B cell (primary cell): ENCODE results near the gene CST1. TPM values are rescaled to one million over a fixed set of nuclear protein-coding genes. Genes with fewer than 3 reads are reported as not detected.
"Not testable (repeated sequence)": the region's sequence is repeated elsewhere in the genome, so short reads cannot be mapped to it uniquely, and the experiment has no call there.

Experiments
- ATAC-seq: fragments of 200-7000 bp; cut with Tn5 transposase; one replicate; pipeline ENCODE4 v1.10.0; 2021; ENCODE audit warnings: low read depth, mild to moderate bottlenecking, moderate number of reproducible peaks, moderate library complexity
- CTCF ChIA-PET: fragments of 350-600 bp; sonication (Branson Sonifier 250); formaldehyde crosslinking; loops from one replicate; lab custom pipeline; 2021; ENCODE audit warnings: antibody characterized with exemption, inconsistent platforms; lab: Charles Lee
- POLR2A ChIA-PET: fragments of 350-600 bp; sonication (Branson Sonifier 250); formaldehyde crosslinking; loops from one replicate; lab custom pipeline; 2021; ENCODE audit warnings: antibody characterized with exemption; lab: Charles Lee
- DNase-seq: peaks from one replicate; pipeline ENCODE4 v3.0.0; 2013
- H2AFZ ChIP-seq: 2 replicates; pipeline ENCODE4 v1.6.1; 2012; ENCODE audit warnings: mild to moderate bottlenecking, low read depth, low read length; ENCODE audit not compliant: insufficient read depth, poor library complexity, severe bottlenecking
- H3K27ac ChIP-seq, 2 donors: 1 replicate in 1 of 2; 2 replicates in 1 of 2; pipeline ENCODE4 v1.5.1; 2012 to 2013; ENCODE audit warnings: low read length in 2 of 2, mild to moderate bottlenecking in 2 of 2, moderate library complexity in 1 of 2
- H3K27me3 ChIP-seq, 4 experiments: fragments of 200-600 bp in 1 of 4; sonication (generic) in 1 of 4; replicated peaks in 1 of 4; 1 replicate in 2 of 4; 2 replicates in 2 of 4; pipeline versions ENCODE4 v1.6.1 to v1.7.0; 2013 to 2016; ENCODE audit warnings: low read length in 3 of 4, mild to moderate bottlenecking in 2 of 4, mixed read lengths in 1 of 4, moderate library complexity in 1 of 4; ENCODE audit not compliant: insufficient read depth in 4 of 4, control insufficient read depth in 3 of 4; ENCODE audit errors: control extremely low read depth in 1 of 4
- H3K36me3 ChIP-seq, 2 experiments: replicated peaks in 1 of 2; 1 replicate in 1 of 2; 2 replicates in 1 of 2; pipeline versions ENCODE4 v1.6.1 to v1.7.1; 2013; ENCODE audit warnings: low read length in 1 of 2; ENCODE audit not compliant: insufficient read depth in 2 of 2, control insufficient read depth in 1 of 2; ENCODE audit errors: control extremely low read depth in 1 of 2, extremely low read depth in 1 of 2
- H3K4me1 ChIP-seq, 2 donors: fragments of 200-600 bp in 1 of 2; sonication (generic) in 1 of 2; 1 replicate in 1 of 2; 2 replicates in 1 of 2; pipeline versions ENCODE4 v1.5.1 to v1.6.1; 2013 to 2017; ENCODE audit warnings: low read length in 2 of 2; ENCODE audit not compliant: control insufficient read depth in 2 of 2, insufficient read depth in 2 of 2
- H3K4me2 ChIP-seq: replicated peaks from 2 replicates; pipeline ENCODE3; 2012; ENCODE audit warnings: mild to moderate bottlenecking, low read depth, low read length; ENCODE audit not compliant: poor library complexity, severe bottlenecking
- H3K4me3 ChIP-seq, 5 experiments: fragments of 200-600 bp in 1 of 5; sonication (generic) in 1 of 5; 1 replicate in 3 of 5; 2 replicates in 2 of 5; pipeline versions ENCODE4 v1.5.1 to v1.7.0; 2011 to 2016; ENCODE audit warnings: low read length in 4 of 5, mild to moderate bottlenecking in 4 of 5, low read depth in 2 of 5, control low read depth in 1 of 5, moderate library complexity in 1 of 5; ENCODE audit not compliant: insufficient read depth in 1 of 5; ENCODE audit errors: control extremely low read depth in 1 of 5, extremely low read depth in 1 of 5
- H3K79me2 ChIP-seq: fragments of 200-600 bp; sonication (generic); one replicate; pipeline ENCODE4 v1.6.0; 2016; ENCODE audit warnings: low read length; ENCODE audit not compliant: control insufficient read depth, insufficient read depth
- H3K9ac ChIP-seq: fragments of 200-600 bp; sonication (generic); 2 replicates; pipeline ENCODE4 v1.6.1; 2017; ENCODE audit warnings: mild to moderate bottlenecking, low read length, moderate library complexity
- H3K9me3 ChIP-seq, 3 donors: one replicate each; pipeline versions ENCODE4 v1.6.1 to v1.7.1; 2013; ENCODE audit warnings: low read length in 2 of 3; ENCODE audit not compliant: control insufficient read depth in 2 of 3, insufficient read depth in 1 of 3; ENCODE audit errors: control extremely low read depth in 1 of 3
- H4K20me1 ChIP-seq: 2 replicates; pipeline ENCODE4 v1.6.0; 2012; ENCODE audit warnings: mild to moderate bottlenecking, low read length; ENCODE audit not compliant: insufficient read depth, control insufficient read depth, poor library complexity, severe bottlenecking
- H3K27ac Mint-ChIP-seq: one replicate; pipeline ENCODE4 v1.8.0; 2021; ENCODE audit warnings: mixed read lengths
- H3K27me3 Mint-ChIP-seq: one replicate; pipeline ENCODE4 v1.8.0; 2021; ENCODE audit warnings: mixed read lengths
- H3K4me1 Mint-ChIP-seq: one replicate; pipeline ENCODE4 v1.8.0; 2021; ENCODE audit warnings: mixed read lengths
- H3K4me3 Mint-ChIP-seq: one replicate; pipeline ENCODE4 v1.8.0; 2021; ENCODE audit warnings: mixed read lengths
- H3K9me3 Mint-ChIP-seq: one replicate; pipeline ENCODE4 v1.8.0; 2022; ENCODE audit warnings: mixed read lengths; ENCODE audit not compliant: insufficient read depth
- WGBS: methylation state at CpG from one replicate; pipeline ENCODE4 v1.1.5; 2013; ENCODE audit warnings: missing lambda C conversion rate; ENCODE audit not compliant: insufficient coverage; 5-methylcytosine and 5-hydroxymethylcytosine counted together
- intact Hi-C: fragments of 100-400 bp; cut with micrococcal nuclease; formaldehyde crosslinking; loops from one replicate; pipeline ENCODE4 v1.10.0; 2022
- polyA plus RNA-seq: library from polyadenylated mRNA; depleted of rRNA; stranded (reverse); fragments of >200 nt; gene quantifications from 2 replicates; pipeline ENCODE4 v1.2.3, GENCODE V29; 2012
- total RNA-seq, 2 donors: library from RNA; stranded (reverse); fragments of 120-200 nt in 1 of 2; gene quantifications; 1 replicate in 1 of 2; 2 replicates in 1 of 2; pipeline versions ENCODE4 v1.2.3 to v1.2.4, GENCODE V29; 2013 to 2022
- TF ChIP-seq, protein P1 (sequence below): fragments of 200-600 bp; IDR thresholded peaks from one replicate; pipeline ENCODE4 v1.8.0; 2022; ENCODE audit warnings: antibody characterized with exemption, mild to moderate bottlenecking

CST1 gene
- total and polyA plus RNA-seq, 2 donors (not counting 1 experiment from before 2014, with no cell fraction given): not detected

DNA sequence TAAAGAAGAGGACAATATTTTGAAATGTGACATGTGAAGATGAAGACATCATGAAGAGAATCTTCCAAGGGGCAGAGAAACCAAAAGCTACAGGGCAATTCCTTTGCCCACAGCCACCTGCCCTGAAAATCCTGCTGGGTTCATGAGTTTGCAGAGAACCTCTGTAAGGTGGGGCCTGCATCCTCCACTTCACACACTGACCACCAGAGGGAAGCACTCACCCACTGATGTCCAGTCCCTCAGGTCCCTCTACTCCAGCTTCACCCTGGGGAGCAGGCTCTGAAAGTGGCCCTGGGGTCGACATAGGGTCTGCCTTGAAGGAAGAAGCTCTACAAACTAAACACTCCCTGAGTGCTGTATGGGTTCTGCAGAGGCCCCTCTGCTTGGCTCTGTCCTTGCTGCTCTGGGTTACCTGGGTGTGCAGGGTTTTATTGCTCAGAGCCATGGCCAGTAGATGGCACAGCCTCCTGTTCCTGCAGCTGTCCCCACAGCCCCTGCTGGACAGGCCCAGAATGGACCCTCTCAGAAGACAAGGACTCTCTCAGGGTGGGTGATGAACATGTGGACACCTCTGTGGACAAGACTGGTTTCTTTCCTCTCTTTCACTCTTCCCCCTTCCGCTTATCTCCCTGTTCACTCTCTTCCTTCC, 27.0 kb downstream of the CST1 start:
- H3K4me1 Mint-ChIP-seq, ATAC-seq, H4K20me1 ChIP-seq, H3K79me2 ChIP-seq, H3K4me3 ChIP-seq, POLR2A ChIA-PET, H3K9me3 Mint-ChIP-seq, DNase-seq, H3K27me3 Mint-ChIP-seq, H3K27ac Mint-ChIP-seq, H3K4me3 Mint-ChIP-seq, H3K36me3 ChIP-seq, H3K9ac ChIP-seq, H3K27me3 ChIP-seq, H3K9me3 ChIP-seq, H3K27ac ChIP-seq, H2AFZ ChIP-seq, H3K4me2 ChIP-seq, CTCF ChIA-PET, intact Hi-C loops, H3K4me1 ChIP-seq: not testable (repeated sequence)
- WGBS: no CpG with 5 or more reads among the region's 2 CpGs
- TF ChIP-seq, protein P1, sequence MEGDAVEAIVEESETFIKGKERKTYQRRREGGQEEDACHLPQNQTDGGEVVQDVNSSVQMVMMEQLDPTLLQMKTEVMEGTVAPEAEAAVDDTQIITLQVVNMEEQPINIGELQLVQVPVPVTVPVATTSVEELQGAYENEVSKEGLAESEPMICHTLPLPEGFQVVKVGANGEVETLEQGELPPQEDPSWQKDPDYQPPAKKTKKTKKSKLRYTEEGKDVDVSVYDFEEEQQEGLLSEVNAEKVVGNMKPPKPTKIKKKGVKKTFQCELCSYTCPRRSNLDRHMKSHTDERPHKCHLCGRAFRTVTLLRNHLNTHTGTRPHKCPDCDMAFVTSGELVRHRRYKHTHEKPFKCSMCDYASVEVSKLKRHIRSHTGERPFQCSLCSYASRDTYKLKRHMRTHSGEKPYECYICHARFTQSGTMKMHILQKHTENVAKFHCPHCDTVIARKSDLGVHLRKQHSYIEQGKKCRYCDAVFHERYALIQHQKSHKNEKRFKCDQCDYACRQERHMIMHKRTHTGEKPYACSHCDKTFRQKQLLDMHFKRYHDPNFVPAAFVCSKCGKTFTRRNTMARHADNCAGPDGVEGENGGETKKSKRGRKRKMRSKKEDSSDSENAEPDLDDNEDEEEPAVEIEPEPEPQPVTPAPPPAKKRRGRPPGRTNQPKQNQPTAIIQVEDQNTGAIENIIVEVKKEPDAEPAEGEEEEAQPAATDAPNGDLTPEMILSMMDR: peak; percentile 24

DNA sequence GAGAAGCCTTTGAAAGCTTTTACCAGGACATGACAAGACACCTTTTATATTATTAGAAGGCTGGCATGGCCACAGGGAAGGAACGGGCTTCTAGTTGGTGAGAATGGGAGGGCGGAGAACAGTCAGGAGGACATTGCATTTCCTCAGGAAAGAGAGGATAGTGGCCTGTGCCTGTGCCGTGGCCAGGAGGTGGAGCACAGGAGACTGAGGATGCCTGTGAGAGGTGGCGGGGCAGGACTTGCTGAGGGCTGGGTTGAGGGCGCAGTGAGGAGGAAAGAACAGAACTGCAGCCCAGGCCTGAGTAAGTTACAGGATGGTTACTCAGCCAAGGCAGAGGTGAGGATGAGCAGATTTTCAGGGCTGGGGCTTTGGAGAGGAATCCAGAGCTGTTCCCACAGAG, 27.9 kb downstream of the CST1 start:
- H3K4me1 Mint-ChIP-seq, ATAC-seq, H3K27me3 Mint-ChIP-seq, H2AFZ ChIP-seq, H3K79me2 ChIP-seq, H3K9ac ChIP-seq, H3K36me3 ChIP-seq, H3K4me3 ChIP-seq, H3K27ac ChIP-seq, H3K27me3 ChIP-seq, H3K9me3 ChIP-seq, POLR2A ChIA-PET, H4K20me1 ChIP-seq, intact Hi-C loops, DNase-seq, CTCF ChIA-PET, H3K4me1 ChIP-seq, H3K4me3 Mint-ChIP-seq, H3K9me3 Mint-ChIP-seq, H3K4me2 ChIP-seq, H3K27ac Mint-ChIP-seq: not testable (repeated sequence)
- 83% methylated on average over 5 of the region's 5 CpGs for WGBS
